NAMALWA (cell line): ENCODE measurements around the gene BRME1.
A peak's percentile ranks its signal among the peaks of the same experiment; 100 is the strongest.

ENCODE experiments used
- DNase-seq: peaks from one replicate; pipeline ENCODE4 v3.0.0-alpha.2; 2015; ENCODE audit warnings: low spot score

The BRME1 gene

DNA sequence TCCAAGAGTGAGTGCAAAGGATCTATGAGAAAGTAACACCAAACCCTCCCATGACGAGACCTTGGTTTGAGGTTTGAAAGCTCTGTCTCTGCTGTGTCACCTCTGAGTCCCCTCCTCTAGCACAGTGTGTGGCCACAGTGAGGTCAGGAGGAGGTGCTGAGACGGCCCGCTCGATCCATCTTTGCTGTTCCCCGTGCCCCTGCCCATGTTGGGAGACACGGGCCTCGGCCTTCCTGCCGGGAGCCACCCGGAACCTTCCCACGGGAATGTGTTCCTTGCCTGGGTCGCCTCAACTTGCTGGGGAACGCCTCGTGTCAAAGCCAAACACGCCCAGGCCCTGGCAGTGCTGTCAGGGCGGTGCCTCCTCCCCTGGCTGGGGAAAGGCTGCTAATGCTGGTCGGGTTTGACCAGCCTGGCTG is 18.9 kb downstream of the BRME1 start:
- DNase-seq, result no peak

DNA sequence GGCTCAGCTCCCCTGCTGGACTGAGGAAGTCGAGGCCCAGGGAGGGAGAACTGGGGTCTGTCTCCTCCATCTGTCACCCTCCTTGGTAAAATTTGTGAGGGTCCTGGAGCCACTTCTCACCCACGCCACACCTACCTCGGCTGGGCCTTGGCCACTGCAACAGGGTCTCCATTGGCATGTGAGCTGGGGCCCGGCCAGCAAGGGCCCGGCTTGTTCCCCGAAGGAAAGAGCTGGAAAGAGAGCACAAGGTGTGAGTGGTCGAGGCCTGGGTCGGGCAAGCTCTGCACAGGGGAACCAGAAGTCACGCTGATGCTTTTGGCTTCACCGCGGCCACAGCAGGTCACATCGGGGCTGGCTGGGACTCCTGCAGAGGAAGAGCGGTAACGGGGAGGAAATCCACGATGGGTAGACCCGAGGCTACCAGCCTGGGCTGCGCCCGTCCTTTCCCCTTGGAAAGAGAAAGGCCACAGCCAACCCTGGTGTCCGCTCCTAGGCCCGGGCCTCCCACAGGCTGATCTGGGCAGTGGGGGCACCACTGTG is 20.0 kb downstream of the BRME1 start:
- no peak for DNase-seq

DNA sequence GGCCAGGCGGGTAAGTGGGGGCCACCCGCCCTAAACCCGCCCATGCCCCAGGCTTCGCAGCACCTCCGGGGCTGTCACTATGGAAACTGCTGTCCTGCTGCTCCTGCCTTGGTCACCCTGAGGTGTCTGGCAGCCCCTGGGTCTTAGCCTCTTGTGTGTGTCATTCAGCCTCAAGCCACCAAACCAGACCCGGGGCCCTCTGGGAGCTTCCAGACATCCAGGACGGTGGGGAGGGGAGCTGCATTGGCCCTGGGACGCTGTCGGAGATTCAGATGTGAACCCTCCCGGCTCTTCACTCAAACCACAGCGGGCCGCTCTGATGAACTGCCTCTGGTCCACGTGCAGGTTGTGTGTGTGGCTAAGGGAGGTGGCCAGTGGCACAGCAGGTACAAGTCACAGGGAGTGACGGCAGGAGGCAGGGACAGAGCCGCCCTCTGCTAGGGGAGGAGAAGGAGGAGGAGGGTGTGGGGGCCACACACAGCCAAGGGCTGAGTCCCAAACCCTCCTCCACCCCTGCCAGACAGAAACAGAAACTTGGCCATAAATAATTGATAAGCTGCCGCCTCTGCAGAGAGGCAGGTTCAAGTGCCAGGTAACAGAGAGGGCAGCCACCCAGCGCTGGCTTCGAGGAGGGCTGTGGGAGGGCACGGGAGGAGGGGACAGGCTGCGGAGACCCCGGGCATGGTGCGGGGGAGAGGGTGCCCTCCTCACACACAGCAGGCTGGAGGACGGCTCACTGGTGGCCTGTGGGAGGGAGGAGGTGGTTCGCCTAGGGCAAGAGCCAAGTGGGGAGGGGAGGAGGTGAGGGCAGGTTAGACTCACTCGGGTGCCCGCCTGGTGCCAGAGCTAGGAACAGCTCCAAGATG is 21.0 kb downstream of the BRME1 start:
- DNase-seq, result no peak

DNA sequence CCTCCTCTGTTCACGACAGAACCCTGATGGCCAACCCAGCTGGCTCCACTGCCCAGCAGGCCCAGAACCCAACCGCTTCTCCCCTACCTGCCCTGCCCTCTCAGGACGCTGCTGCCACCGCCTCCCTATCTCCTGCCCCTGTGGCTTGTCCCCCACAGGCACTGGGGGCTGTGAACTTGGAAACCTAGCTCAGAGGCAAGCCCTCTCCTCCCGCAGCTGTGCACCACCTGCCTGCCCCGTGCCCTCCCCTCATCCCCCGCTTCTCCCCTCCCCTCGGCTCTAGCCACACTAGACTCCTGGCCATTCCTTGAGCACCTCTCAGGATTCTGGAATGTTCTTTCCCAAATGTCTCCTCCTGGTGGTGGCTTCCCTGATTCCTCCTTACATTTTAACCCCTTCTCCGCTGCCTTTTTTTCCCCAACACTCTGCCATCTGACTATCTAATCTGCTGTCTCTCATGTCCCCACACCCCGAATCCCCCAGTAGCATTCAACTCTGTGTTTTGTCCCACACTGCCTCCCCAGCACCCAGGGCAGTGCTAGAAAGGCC is 22.3 kb downstream of the BRME1 start:
- no peak for DNase-seq

DNA sequence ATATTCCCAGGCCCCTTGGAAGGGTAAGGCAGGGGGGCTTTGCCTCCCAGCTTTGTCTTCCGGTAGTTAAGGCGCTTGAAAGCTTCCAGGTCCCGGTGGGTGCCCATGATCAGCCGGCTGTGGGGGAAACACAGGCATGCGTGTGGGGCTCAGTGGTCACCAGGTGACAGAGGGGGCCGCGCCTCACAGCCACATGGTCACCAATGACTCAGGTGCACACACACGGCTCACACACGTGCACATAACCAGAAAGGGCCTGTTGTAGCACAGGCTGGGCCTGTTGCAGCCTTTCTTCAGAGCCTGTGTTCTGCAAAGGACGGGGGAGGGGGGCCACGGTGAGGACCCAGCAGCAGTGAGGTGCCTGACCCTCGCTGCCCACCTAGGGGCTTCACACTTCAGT is 23.1 kb downstream of the BRME1 start:
- no peak for DNase-seq

DNA sequence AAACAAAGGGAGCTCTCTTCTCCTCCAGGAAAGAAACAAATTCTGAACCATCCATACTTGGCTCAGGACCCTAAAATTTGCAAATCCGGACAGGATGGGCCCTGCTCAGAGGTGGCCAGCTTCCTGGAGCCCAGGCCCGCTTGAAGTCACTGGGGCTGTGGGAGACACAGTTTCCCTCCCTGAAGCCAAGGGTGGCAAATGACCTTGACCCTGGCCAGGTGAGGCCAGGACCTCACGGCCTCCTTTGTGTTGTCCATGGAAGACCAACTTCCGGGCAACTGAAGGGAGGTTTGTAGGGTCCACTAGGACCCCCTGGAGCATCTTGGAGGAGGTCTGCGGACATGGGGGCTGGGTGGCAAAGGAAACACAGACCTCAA is 23.5 kb downstream of the BRME1 start:
- no peak for DNase-seq

DNA sequence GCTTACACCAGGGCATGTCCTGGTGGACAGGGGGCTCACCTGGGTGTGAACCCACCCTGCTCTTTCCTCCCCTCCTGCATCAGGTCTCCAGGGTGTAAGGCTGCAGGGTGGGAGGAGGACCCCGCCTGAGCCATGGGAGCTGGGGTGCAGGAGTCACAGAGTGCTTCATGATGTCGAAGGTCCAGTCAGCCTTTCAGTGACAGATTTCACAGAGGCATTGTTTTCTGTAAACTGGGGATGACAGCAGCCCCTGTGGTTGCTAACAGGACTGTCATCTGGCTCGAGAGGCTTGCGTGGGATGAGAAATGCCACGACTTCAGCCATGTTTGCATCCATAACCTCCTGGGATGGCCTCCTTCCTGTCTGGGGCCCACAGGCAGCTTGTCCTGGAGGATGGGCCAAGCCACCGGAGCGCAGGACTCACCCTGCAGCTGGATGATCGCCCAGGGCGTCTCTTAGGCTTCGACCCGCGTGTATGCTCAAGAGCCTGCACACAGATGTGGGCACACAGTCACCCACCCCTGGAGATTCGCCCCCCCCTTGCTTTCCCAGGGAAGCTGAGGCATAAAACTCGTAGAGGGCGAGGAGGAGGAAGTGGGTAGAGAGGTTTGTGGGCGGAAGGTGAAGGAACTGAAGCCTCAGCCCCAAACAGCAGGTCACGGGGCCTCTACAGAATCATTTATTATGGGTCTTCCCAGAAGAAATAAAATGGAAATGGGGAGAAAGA is 24.1 kb downstream of the BRME1 start:
- DNase-seq, result peak; percentile 41

DNA sequence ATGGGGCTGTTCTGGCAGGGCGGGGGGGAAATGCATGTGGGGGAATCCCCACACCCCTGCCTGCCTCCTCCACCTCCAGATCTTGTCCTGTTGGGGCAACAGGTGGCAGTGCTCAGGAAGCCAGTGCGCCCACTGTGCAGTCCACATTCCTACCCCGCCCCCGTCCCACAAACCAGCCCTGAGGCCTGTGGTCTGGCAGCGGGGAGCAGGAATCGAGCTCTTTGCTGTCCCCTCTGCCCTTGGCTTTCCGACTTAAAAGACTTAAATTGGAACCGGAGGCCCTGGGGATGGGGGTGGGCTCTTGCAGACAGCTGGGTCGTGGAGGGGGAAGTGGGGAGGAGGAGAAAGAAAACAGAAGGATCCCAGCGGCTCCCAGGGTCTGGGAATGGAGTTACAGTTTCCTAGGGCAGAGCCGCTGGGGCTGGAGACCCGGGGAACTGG is 24.6 kb downstream of the BRME1 start:
- no peak for DNase-seq

DNA sequence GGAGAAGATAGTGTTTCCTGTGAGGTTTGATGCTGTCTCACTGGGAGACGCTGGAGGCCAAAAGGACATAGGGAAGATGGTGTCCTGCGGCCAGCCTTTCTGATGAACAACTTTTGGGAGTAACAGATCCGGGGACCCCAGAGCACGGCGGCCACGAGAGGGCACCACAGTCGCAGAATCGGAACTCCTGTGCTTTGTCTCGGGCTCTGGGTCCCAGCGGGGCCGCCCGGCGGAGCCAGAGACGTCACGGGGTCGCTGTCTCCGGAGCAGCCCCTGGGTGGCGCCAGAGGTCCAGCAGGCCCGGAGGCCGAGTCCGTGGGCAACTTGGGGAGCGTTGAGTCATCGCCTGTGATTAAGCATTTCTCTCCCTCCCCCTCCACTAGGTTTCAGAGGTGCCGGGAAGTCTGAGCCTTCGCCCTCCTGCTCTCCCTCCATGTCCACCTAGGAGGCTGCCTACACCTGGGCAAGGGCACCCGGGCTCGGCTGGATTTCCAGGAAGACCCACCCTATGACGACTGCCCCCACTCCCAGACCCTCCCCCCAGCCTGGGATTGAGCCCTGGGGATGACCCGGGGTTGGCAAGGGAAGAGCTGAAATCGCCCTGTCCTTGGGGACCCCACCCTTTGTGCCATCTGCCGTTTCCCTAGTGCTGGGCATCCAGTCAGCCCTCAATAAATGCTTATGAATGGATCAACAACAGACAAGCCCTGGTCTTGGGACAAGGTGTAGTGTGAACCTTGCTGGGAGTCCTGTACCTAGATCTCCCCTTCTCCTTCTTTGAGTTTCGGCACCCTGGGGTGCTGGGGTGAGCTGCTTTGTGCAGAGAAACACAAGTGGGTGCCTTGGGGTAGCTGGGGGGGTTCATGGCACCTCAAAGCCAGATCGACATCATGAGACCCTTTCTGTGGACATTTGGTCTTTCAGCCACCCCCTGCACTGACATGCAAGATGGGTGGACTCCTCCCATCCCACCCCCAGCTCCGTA is 25.6 kb downstream of the BRME1 start:
- DNase-seq, result peak; percentile 95

DNA sequence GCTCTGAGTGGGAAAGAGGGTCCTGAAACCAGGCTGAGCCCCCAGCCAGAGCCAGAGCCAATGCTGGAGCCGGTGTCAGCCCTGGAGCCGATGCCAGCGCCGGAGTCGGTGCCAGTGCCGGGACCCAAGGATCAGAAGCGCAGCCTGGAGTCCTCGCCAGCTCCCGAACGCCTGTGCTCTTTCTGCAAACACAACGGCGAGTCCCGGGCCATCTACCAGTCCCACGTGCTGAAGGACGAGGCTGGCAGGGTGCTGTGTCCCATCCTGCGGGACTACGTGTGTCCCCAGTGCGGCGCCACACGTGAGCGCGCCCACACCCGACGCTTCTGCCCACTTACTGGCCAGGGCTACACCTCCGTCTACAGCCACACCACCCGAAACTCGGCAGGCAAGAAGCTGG is 28.6 kb downstream of the BRME1 start:
- DNase-seq, result no peak

DNA sequence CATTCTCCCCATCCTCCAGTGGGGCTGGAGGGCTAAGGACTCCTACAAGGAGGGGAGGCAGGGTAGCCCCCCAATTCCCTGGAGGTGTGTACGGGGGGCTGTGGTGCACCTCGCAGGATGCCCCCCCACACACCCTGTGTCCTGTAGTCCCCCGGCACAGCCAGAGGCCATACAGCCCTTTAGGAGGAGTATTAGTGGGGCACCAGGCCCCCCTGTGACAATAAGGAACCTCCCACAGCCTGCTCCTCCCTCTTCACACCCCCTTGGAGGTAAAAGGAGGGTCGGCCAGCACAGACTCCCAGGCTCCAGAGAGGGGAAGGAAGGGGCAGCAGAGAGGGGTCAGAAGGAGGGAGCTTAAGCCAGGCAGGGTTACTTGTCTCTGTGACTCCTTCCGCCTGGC is 29.1 kb downstream of the BRME1 start, which contains the start of gene NANOS3:
Gene NANOS3 (plus strand): TSS at position 301 of the 400 bp plus-strand sequence. CDS start 115 bp downstream, outside the sequence.
- no peak for DNase-seq

DNA sequence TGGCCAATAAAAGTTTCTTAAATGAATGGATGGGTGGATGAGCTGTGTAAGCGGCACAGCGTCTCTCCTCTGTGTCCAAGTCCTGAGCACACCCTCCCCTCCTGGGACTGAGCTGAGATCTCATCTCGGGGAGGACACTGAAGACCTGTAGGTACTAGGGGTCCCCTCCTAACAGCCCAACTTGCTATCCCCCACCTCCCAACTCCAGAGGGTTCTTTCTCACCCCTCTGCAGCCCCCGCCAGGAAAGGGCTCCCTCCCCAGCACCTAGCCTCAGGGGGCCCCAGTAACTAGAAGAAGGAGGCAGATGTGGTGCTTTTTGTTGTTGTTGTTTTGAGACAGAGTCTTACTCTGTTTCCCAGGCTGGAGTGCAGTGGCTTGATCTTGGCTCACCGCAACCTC is 30.1 kb downstream of the BRME1 start:
- no peak for DNase-seq

DNA sequence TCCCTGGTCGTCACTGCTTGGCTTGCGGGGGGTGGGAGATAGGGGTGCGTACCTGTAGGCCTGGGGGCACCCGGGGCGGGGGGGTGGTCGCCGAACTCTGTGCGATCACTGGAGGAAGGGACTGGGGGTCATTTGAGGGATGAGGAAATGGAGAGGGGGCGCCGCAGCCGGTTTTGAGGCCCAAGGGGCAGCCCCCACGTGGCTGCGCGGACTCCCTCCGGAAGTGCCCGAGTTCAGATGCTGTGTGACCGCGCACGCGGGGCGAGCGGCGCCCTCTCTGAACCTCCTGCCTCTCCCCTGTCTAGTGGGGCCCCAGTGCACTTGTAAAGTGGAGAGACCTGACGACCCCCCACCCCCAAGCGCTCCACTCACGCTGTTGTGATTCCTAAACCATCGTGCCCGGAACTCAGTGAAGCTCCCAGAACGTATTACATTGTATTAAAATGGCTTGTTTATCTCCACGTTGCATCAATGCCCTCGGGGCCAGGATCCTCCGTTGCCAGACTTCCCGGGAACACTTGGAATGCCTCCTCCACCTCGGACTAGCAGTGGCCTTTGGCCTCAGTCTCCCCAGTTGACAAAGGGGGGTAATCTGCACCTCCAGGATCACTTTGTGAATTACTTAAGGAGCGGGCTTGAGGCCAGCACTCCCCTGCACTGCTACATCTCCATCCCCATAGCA is 31.9 kb downstream of the BRME1 start:
- no peak for DNase-seq

DNA sequence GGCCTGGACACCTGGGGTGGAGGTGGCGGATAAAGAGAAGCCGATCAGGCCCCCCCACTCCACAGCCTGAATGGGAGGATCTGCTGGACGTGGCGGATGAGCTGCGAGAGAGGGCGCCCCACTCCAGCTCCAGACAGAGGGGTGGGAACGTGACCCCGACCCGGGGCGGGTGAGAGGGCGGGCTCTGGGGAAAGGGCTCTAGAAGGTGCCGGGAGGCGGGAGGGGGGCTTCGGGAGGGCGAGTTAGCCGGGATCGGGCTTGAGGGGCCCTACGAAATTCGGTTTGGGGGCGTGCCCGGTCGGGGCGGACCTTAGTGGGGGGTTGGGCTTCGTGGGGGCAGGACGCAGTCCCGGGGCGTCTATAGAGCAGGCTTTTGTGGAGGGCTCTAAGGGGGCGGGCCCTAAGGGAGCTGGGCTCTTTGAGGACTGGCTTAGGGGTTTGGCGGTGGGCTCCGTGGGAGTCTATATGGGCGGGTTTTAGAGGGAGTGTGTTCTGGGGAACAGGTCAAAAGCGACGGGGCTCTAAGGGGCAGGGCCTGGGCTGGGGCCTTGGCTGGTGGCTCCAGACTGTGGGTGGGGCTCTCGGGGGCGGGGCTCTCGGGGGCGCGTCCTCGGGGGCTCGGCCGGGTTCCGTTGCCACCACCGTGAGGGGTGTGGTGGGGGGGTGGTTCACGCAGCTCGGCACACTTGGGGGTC is 33.1 kb downstream of the BRME1 start:
- peak; percentile 80 for DNase-seq

DNA sequence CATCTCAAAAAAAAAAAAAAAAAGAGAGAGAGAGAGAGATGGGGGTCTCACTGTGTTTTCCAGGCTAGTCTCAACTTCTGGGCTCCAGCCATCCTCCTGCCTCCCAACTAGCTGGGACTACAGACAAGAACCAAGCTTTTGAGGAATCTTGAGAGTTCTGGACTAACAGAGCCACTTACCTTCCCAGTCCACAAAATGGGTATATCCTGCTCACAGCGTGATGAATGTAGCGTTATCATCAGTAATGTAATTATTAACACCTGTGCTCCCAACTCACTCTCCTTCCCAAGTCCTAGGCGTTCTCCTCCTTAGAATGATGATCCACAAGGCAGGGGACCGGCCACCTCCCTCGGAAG is 33.6 kb downstream of the BRME1 start:
- DNase-seq, result no peak

DNA sequence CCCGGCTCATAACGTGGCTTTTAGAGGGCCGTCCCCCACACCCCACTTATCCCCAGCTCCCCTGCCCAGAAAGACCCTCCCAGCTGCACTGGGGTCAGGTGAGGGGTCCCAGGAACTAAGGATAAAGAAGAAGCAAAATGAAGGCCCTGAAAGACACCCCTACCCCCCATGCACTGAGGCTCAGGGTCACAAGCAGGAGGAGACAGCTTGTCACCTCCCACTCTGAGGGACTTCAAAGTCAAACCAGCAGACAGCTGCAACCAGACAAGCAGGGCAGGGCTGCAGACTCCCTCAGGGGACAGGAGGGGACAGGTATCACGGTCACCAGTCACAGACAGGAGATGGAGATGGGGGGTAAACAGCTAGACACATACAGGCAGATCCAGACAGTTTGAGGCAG is 35.0 kb downstream of the BRME1 start:
- DNase-seq, result no peak

DNA sequence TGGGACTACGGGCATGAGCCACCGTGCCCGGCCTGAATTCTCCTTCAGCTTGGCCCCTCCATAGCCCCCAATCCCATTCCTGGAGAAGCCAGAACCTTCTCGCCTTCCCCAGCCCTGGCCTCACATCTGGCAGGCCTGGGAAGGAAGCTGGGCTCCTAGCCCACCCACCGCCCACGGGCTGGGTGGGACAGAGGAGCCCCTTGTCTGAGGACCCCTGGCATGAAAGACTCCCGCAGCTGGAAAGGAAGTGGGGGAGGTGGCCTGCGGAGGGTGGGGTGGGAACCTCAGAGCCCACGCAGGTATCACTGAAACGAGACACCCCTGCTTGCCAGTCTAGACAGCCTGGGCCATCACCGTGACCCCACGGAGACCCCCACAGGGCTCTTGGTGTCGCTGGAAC is 36.6 kb downstream of the BRME1 start:
- DNase-seq, result no peak

DNA sequence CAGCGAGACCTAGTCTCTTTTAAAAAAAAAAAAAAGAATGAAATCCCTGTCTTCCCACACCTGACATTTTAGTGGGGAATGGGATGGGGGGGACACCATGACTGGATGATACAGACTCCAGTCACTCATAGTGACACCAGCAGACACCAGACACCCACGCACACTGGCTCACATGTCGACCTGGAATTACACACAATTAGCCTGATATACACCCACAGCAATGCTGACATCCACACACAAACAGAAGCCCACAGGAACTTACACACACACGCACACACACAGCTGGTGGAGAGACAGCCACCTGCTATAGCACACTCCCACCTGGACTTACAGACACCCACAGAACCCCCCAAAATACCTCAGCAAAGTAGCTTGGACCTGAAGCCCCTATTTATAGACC is 37.3 kb downstream of the BRME1 start:
- DNase-seq, result no peak

DNA sequence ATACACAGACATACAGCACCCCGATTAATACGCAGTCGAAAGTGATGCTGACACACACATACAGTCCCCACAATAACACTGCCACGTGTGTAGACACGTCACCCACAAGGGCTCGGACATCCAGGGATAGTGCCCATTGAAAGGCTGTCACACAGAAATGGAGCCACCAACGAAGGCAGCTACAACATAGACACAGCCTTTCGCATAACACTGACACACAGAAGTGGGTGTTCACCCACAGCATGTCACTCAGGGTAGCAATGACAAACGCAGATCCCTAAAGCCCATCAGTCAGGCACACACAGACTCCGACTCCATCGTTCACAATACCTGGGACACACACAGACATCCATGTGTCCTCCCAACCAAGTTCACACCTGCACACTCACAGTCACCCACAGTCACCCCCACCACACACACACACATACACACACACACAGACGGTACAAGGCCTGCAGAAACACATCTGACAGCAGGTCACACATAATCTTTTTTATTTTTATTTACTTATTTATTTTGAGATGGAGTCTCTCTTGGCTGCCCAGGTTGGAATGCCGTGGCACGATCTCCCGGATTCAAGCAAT is 39.4 kb downstream of the BRME1 start:
- DNase-seq, result no peak
